ENCODE measurements around the gene QRICH2. TPM values are rescaled to one million over a fixed set of nuclear protein-coding genes. Genes with fewer than 3 reads are reported as not detected.

QRICH2 gene
- total and polyA plus RNA-seq, 10 of the 15 experiments (the other 5 are each of a cell fraction or from before 2014, with no cell fraction given), result 0.04 to 0.72 (median 0.25) TPM

GRCh38 chr17:76254275-76254674, 53.8 kb downstream of the QRICH2 start:
- H3K36me3 ChIP-seq (ENCODE audit: control insufficient read depth in 2 of 2, insufficient read depth in 2 of 2, low read length in 1 of 2), result no peaks in the 10 kb centered on the region
- CTCF ChIA-PET, result interaction anchor here (1.3 kb wide), 2 partner anchors 10 to 71 kb away, joined by 3 to 7 read pairs; partner anchors contain the start of gene UBALD2
- intact Hi-C loops (cut with micrococcal nuclease; ENCODE audit: unreplicated experiment) (no loop called here), in situ Hi-C loops (cut with MboI) (loop anchor here (25.0 kb wide), 2 partner anchors 1208 to 1908 kb away; partner anchors contain the start of gene SYNGR2)
- no peaks in the 10 kb centered on the region for H4K20me1 ChIP-seq (ENCODE audit: control insufficient read depth, insufficient read depth)
- no peak overlapping the region for H2AFZ ChIP-seq (ENCODE audit: control insufficient read depth, low read depth, low read length)
- DNase-seq (ENCODE audit: low read depth, low spot score), result no peak
- no peaks in the 10 kb centered on the region for H3K79me2 ChIP-seq (ENCODE audit: control insufficient read depth, insufficient read depth, low read length)
- RAD21 ChIA-PET (ENCODE audit: unreplicated experiment), result no interaction called here
- no peak overlapping the region for H3K9ac ChIP-seq (ENCODE audit: control insufficient read depth, insufficient read depth, low read length)
- WGBS (ENCODE audit: insufficient coverage, insufficient replicate concordance, low lambda C conversion rate, missing lambda C conversion rate), result 97% methylated on average over 5 of the region's 5 CpGs
- POLR2A ChIA-PET, result interaction anchor here (0.8 to 16.9 kb wide), 4 partner anchors 11 to 99 kb away, joined by 3 to 341 read pairs (median 5); partner anchors contain the start of genes PRPSAP1 and UBALD2
- peaks cover 20% of the 10 kb centered on the region for H3K4me1 ChIP-seq (ENCODE audit: control insufficient read depth, insufficient read depth, low read length)
- no peak overlapping the region for H3K4me2 ChIP-seq (ENCODE audit: control insufficient read depth, insufficient read depth)
- BruUV-seq (replicated peaks), result no TSS peak
- no peak for FAIRE-seq
- H3K27ac ChIP-seq (ENCODE audit: control insufficient read depth, insufficient read depth), result no peak overlapping the region
- H3K9me3 ChIP-seq (replicated peaks; ENCODE audit: control insufficient read depth, insufficient read depth, low read length), result no peaks in the 10 kb centered on the region; the same call in 2 of the 3 replicates
- no peak overlapping the region for H3K4me3 ChIP-seq
- no peak for ATAC-seq
- H3K27me3 ChIP-seq (replicated peaks in 1 of 2; ENCODE audit: control insufficient read depth in 2 of 2, insufficient read depth in 2 of 2, low read length in 1 of 2), result no peaks in the 10 kb centered on the region
- SMC1A ChIA-PET (ENCODE audit: uncharacterized antibody, unreplicated experiment), result interaction anchor here (0.5 to 13.9 kb wide), 3 partner anchors 7 to 71 kb away, joined by 3 to 226 read pairs (median 3); partner anchors contain the start of gene UBALD2
- TF ChIP-seq, protein P1, sequence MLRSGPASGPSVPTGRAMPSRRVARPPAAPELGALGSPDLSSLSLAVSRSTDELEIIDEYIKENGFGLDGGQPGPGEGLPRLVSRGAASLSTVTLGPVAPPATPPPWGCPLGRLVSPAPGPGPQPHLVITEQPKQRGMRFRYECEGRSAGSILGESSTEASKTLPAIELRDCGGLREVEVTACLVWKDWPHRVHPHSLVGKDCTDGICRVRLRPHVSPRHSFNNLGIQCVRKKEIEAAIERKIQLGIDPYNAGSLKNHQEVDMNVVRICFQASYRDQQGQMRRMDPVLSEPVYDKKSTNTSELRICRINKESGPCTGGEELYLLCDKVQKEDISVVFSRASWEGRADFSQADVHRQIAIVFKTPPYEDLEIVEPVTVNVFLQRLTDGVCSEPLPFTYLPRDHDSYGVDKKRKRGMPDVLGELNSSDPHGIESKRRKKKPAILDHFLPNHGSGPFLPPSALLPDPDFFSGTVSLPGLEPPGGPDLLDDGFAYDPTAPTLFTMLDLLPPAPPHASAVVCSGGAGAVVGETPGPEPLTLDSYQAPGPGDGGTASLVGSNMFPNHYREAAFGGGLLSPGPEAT (IDR thresholded peaks at IDR 0.05; ENCODE audit: low read depth), result no peak
- no peak for TF ChIP-seq IRF5 (IDR thresholded peaks at IDR 0.05; ENCODE audit: borderline replicate concordance)
- TF ChIP-seq JUND (IDR thresholded peaks at IDR 0.05; ENCODE audit: low read depth, low read length), result no peak
- no peak for TF ChIP-seq SKIL (IDR thresholded peaks at IDR 0.05; ENCODE audit: low read depth, poor library complexity, severe bottlenecking)
- TF ChIP-seq NFYB (IDR thresholded peaks at IDR 0.05; ENCODE audit: insufficient read depth, low read depth, low read length), result no peak
- TF ChIP-seq E4F1 (IDR thresholded peaks at IDR 0.05; ENCODE audit: borderline replicate concordance, partially characterized antibody), result no peak
- TF ChIP-seq ZBTB33 (IDR thresholded peaks at IDR 0.05), result no peak
- TF ChIP-seq STAT3 (IDR thresholded peaks at IDR 0.05; ENCODE audit: low read depth, low read length), result no peak
